Kidney (tissue), 14 donors: ENCODE data around the gene ANKRD53. TPM values are rescaled to one million over a fixed set of nuclear protein-coding genes. Genes with fewer than 3 reads are reported as not detected.

ENCODE experiments used
- DNase-seq, 5 donors: peaks; one replicate each; pipeline ENCODE4 v3.0.0-alpha.2; 2013 to 2020
- FAIRE-seq: peaks from 2 replicates; lab custom pipeline; 2012; peaks lifted over from hg19 to GRCh38; lab: Jason Lieb, UNC
- H3K27ac ChIP-seq, 2 donors: one replicate each; pipeline ENCODE4 v1.7.0; 2013; ENCODE audit warnings: low read depth in 2 of 2, low read length in 2 of 2, inconsistent platforms in 1 of 2
- H3K27me3 ChIP-seq: one replicate; pipeline ENCODE4 v1.7.1; 2013; ENCODE audit warnings: low read length, inconsistent platforms; ENCODE audit not compliant: control insufficient read depth, insufficient read depth
- H3K36me3 ChIP-seq, 3 donors: one replicate each; pipeline versions ENCODE4 v1.7.0 to v1.7.1; 2013; ENCODE audit warnings: low read length in 3 of 3, control low read depth in 1 of 3, inconsistent platforms in 1 of 3; ENCODE audit not compliant: insufficient read depth in 3 of 3, control insufficient read depth in 2 of 3
- H3K4me1 ChIP-seq, 3 donors: one replicate each; pipeline versions ENCODE4 v1.7.0 to v1.7.1; 2013; ENCODE audit warnings: low read length in 3 of 3, inconsistent platforms in 1 of 3, low read depth in 1 of 3; ENCODE audit not compliant: control insufficient read depth in 2 of 3, insufficient read depth in 2 of 3
- H3K4me3 ChIP-seq, 3 donors: one replicate each; pipeline versions ENCODE4 v1.7.0 to v1.8.1; 2013; ENCODE audit warnings: low read length in 3 of 3, control low read depth in 1 of 3, inconsistent platforms in 1 of 3
- H3K9ac ChIP-seq, 3 donors: one replicate each; pipeline versions ENCODE4 v1.7.0 to v1.7.1; 2013; ENCODE audit warnings: low read length in 3 of 3, control low read depth in 1 of 3, inconsistent platforms in 1 of 3
- H3K9me3 ChIP-seq, 3 donors: one replicate each; pipeline versions ENCODE4 v1.7.0 to v1.7.1; 2013; ENCODE audit warnings: low read length in 3 of 3, control low read depth in 1 of 3, inconsistent platforms in 1 of 3; ENCODE audit not compliant: control insufficient read depth in 2 of 3, insufficient read depth in 1 of 3
- intact Hi-C: fragments of 100-400 bp; cut with DNase I; formaldehyde crosslinking; loops from one replicate; pipeline ENCODE4 v1.11.1; 2022
- polyA plus RNA-seq: library from polyadenylated mRNA; stranded (reverse); fragments of 350-450 nt; fragmentation: Illumina TruSeq; extraction: RNeasy Lipid Tissue Mini Kit (QIAGEN cat#74804); gene quantifications from one replicate; pipeline ENCODE4 v1.2.3, GENCODE V29; 2014; ENCODE audit warnings: low read depth, low replicate concordance; ENCODE audit not compliant: insufficient read depth
- total RNA-seq: library from RNA; stranded (reverse); fragmentation: NEBNext Ultra II Directional; extraction: Animal tissue kit (Norgen Biotek cat#: 25700); gene quantifications from one replicate; pipeline ENCODE4 v1.2.1, GENCODE V29; 2021
- TF ChIP-seq, protein P1 (sequence below): IDR thresholded peaks from 3 replicates; pipeline ENCODE4 v1.5.1; 2012; ENCODE audit warnings: mild to moderate bottlenecking, moderate library complexity, borderline replicate concordance; ENCODE audit not compliant: insufficient read depth; ENCODE audit errors: extremely low read depth
- donor health status: control.
- donor health status: control.
- donor health status: control.
- donor health status: control.
- donor health status: control.
- donor health status: DM: yes; HTN: yes; CAD: no.
- donor health status: Normal renal cell carcinoma (clear cell type).

Gene ANKRD53
- total and polyA plus RNA-seq, 2 donors from 2014 or later: 1.3 to 2.1 TPM

- no peak for DNase-seq
Observed at GRCh38 chr2:70959271-70959761, 19.1 kb upstream of the ANKRD53 start.

GRCh38 chr2:70959851-70960832 lies 18.3 kb upstream of the ANKRD53 start:
- no peak overlapping the region for H3K4me3 ChIP-seq
- H3K27me3 ChIP-seq: peaks cover 10% of the 10 kb centered on the region
- H3K9ac ChIP-seq: no peak overlapping the region
- H3K36me3 ChIP-seq: peaks cover 0 to 5% (median 2%) of the 10 kb centered on the region in 3 donors
- H3K4me1 ChIP-seq: no peaks in the 10 kb centered on the region
- no peak overlapping the region for H3K27ac ChIP-seq
- TF ChIP-seq, protein P1, sequence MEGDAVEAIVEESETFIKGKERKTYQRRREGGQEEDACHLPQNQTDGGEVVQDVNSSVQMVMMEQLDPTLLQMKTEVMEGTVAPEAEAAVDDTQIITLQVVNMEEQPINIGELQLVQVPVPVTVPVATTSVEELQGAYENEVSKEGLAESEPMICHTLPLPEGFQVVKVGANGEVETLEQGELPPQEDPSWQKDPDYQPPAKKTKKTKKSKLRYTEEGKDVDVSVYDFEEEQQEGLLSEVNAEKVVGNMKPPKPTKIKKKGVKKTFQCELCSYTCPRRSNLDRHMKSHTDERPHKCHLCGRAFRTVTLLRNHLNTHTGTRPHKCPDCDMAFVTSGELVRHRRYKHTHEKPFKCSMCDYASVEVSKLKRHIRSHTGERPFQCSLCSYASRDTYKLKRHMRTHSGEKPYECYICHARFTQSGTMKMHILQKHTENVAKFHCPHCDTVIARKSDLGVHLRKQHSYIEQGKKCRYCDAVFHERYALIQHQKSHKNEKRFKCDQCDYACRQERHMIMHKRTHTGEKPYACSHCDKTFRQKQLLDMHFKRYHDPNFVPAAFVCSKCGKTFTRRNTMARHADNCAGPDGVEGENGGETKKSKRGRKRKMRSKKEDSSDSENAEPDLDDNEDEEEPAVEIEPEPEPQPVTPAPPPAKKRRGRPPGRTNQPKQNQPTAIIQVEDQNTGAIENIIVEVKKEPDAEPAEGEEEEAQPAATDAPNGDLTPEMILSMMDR: no peak
- H3K9me3 ChIP-seq: no peaks in the 10 kb centered on the region
- DNase-seq: no peak
- intact Hi-C loops: no loop called here
- FAIRE-seq: no peak

More at GRCh38 chr2:70959271-70959761, 19.1 kb upstream of the ANKRD53 start:
- Histone ChIP-seq H3K4me3 (no peak overlapping the region), H3K4me1 (no peaks in the 10 kb centered on the region), H3K36me3 (peaks cover 0 to 5% (median 2%) of the 10 kb centered on the region in 3 donors), H3K9me3 (no peaks in the 10 kb centered on the region), H3K27me3 (peaks cover 12% of the 10 kb centered on the region), H3K27ac (no peak overlapping the region), H3K9ac (no peak overlapping the region)
- intact Hi-C loops: no loop called here
- TF ChIP-seq, protein P1: no peak
- FAIRE-seq: no peak

DNA sequence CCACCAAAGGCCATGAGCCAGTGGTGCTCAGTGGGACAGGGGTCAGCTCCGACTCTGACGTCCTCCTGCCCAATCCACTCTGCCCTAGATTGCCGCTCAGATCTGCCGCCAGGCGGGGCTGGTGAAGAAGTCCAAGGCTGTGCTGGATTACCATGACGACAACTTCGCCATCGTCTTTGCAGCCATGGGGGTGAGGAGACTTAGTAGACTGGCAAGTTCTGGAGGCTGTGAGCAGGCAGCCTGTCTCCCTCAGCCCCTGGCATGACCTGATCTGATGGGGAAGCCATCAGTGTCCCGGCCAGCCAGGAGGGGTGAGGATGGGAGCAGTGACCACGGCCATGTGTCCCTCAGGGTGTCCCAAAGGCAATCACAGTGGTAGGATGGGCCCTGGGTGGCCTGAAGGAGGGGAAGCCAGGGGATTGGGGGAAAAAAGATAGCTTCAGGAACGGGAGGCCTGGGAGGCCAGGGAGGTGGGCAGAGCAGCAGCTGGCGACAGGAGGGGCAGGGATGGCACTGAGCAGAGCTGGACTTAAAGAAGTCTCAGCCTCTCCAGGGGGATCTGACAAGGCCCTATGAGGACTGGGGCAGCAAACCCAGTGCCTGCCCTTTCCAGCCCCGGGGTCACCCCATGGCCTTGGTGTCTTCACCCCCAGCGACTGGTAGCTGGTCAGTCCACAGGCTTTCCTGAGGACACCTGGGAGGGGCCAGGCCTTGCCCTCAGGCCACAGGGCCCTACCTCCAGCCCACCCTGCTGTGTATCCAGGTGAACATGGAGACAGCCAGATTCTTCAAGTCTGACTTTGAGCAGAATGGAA lies 17.4 kb upstream of the ANKRD53 start:
- Histone ChIP-seq H3K27ac (no peak overlapping the region), H3K4me1 (no peaks in the 10 kb centered on the region), H3K9me3 (no peaks in the 10 kb centered on the region), H3K4me3 (no peak overlapping the region), H3K36me3 (peaks cover 0 to 5% (median 2%) of the 10 kb centered on the region in 3 donors), H3K27me3 (peaks cover 8% of the 10 kb centered on the region), H3K9ac (no peak overlapping the region)
- TF ChIP-seq, protein P1: no peak
- FAIRE-seq (no peak), DNase-seq (no peak)
- intact Hi-C loops: no loop called here
